ENCODE results near the gene HCRTR2. TPM values are rescaled to one million over a fixed set of nuclear protein-coding genes. Genes with fewer than 3 reads are reported as not detected.

HCRTR2 gene
- total RNA-seq, 4 donors from 2014 or later, result 0.12 to 0.30 TPM; not detected in 2

DNA sequence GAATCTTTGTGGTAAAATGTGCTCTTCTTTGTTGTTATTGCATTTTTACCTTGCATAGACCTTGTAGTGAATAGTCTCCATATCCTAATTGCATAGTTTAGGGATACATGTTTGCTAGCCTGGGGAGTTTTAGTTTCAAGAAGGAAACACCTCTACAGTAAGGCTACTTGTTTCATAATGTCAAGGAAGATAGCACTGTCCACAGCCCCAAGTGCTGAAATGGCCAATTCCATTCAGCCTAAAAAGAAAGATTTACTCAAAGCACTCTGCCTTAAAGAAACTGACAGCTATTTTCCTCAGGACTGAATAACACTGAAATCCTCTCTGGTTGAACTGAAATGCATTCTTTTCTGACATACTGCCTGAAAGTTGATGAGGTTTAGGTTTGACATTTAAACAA is 2.6 kb downstream of the HCRTR2 start:
- TF ChIP-seq, protein P1, sequence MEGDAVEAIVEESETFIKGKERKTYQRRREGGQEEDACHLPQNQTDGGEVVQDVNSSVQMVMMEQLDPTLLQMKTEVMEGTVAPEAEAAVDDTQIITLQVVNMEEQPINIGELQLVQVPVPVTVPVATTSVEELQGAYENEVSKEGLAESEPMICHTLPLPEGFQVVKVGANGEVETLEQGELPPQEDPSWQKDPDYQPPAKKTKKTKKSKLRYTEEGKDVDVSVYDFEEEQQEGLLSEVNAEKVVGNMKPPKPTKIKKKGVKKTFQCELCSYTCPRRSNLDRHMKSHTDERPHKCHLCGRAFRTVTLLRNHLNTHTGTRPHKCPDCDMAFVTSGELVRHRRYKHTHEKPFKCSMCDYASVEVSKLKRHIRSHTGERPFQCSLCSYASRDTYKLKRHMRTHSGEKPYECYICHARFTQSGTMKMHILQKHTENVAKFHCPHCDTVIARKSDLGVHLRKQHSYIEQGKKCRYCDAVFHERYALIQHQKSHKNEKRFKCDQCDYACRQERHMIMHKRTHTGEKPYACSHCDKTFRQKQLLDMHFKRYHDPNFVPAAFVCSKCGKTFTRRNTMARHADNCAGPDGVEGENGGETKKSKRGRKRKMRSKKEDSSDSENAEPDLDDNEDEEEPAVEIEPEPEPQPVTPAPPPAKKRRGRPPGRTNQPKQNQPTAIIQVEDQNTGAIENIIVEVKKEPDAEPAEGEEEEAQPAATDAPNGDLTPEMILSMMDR (IDR thresholded peaks at IDR 0.05), result no peak
- TF ChIP-seq POLR2A (IDR thresholded peaks at IDR 0.05), result no peak
- intact Hi-C loops (cut with DNase I; ENCODE audit: low total_unique reads), result no loop called here
- no peak overlapping the region for H3K4me3 ChIP-seq (ENCODE audit: low read depth, poor library complexity, severe bottlenecking)
- no peak for DNase-seq (ENCODE audit: low spot score in 2 of 2)

DNA sequence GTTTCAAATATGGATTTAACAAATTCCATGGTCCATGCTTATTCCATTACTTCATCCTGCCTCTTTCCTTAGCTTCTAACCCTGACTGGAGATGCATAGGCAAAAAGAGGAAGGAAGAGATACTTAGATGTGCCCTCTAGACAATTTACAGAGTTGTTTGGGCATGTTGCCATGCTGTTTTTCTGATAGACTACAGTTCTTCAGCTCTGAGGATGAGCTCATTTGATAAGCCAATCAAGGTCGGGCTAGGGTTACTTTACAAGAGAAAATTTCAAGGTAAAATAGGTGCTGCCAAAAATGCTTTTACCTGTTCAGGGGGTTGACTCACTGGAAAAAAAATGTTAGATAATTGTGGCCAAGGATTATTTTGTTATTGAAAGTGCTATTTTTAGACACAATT is 5.9 kb downstream of the HCRTR2 start:
- intact Hi-C loops (cut with DNase I; ENCODE audit: low total_unique reads), result no loop called here
- H3K4me3 ChIP-seq (ENCODE audit: low read depth, poor library complexity, severe bottlenecking), result no peak overlapping the region
- WGBS, 2 donors, result 45 to 51% methylated on average over 1 of the region's 1 CpG
- no peak for DNase-seq (ENCODE audit: low spot score in 2 of 2)
- no peak for TF ChIP-seq POLR2A (IDR thresholded peaks at IDR 0.05)
- TF ChIP-seq, protein P1 (IDR thresholded peaks at IDR 0.05), result no peak

DNA sequence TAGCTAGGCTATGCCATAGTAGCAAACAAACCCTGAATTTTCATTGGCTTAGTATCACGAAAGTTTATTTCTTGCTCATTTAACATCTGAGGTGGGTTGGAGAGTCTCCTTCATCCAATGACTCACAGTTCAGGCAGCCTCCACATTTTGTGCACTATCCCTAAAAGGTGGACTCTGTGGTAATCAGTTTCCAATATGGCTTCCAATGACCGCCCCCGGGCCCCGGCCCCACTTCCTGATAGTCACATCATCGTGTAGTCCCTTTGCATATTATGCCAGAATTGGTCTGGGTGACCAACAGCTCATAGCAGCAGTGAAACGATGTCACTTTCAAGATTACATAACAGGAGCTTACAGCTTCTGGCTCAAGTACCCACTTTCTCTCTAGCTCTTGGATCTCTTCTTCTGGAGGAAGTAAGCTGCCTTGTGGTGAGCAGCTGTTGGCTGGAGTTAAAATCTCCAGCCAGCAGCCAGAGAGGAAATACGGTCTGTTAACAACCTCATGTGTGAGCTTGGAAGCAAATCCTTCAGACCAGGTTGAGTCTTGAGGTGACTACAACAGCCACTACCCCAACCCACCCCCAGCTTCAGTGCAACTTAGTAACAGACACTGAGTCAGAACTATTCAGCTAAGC is 7.8 kb downstream of the HCRTR2 start:
- intact Hi-C loops (cut with DNase I; ENCODE audit: low total_unique reads), result no loop called here

DNA sequence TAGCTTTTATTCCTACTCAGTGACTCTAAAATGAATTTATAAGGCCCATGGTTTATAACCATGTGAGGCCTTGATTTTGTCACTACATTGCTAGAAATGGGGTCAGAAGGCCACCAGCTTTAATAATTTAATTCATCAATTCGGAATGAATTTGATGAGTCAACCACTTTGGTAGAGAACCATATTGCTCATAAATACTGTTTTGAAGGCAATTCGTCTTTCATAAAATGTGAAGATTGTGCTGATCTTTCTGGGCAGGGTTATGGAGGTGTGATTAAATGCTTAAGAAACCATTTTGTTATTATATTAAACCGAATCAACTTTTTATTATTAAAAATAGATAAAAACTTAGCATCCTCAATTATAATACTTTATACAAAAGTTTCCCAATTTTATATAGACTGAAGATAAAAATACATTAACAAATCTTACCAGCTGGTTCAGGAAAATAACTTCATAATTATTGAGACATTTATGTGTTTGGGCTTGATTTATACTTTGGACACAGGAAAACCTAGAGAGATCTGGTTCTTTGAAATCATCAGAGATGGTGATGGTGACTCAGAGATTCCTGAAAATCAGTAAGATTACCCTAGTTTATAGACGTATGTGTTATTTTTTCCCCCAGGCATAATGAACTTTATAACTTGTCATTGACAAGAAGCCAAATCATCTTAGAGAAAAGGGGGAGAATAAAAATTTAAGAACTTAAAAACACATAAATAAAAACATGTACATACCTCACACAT is 10.6 kb downstream of the HCRTR2 start:
- intact Hi-C loops (cut with DNase I; ENCODE audit: low total_unique reads), result no loop called here
- H3K4me3 ChIP-seq (ENCODE audit: low read depth, poor library complexity, severe bottlenecking), result no peak overlapping the region
- no peak for DNase-seq (ENCODE audit: low spot score in 2 of 2)
- 54 to 74% methylated on average over 4 of the region's 4 CpGs for WGBS, 2 donors
- TF ChIP-seq, protein P1 (IDR thresholded peaks at IDR 0.05), result no peak
- TF ChIP-seq POLR2A (IDR thresholded peaks at IDR 0.05), result no peak

More for the DNA sequence above, 7.8 kb downstream of the HCRTR2 start:
- WGBS, 2 donors, result 60 to 63% methylated on average over 7 of the region's 7 CpGs
- TF ChIP-seq, protein P1 (IDR thresholded peaks at IDR 0.05), result no peak
- no peak for TF ChIP-seq POLR2A (IDR thresholded peaks at IDR 0.05)
- H3K4me3 ChIP-seq (ENCODE audit: low read depth, poor library complexity, severe bottlenecking), result no peak overlapping the region
- DNase-seq (ENCODE audit: low spot score in 2 of 2), result no peak

DNA sequence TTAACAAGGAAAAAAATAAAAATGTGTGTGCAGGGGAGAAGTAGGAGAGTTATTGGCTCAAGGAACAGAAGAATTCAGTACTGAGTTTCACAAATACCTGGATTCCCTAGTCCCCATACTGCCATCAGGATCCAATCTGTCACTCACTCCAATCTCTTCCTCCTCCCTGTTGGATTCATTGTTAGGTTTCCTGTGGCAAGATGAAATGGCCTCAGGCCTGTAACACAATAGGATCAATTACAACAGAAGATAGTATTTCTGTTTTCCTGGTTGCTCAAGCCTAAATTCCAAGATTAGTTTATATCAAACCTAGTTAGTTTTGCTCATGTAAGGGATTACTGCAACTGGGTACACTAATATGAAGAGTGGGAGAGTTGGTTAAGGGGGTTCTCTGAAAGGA is 24.4 kb downstream of the HCRTR2 start:
- TF ChIP-seq, protein P1 (IDR thresholded peaks at IDR 0.05), result no peak
- no peak for TF ChIP-seq POLR2A (IDR thresholded peaks at IDR 0.05)
- no peak for DNase-seq (ENCODE audit: low spot score in 2 of 2)
- intact Hi-C loops (cut with DNase I; ENCODE audit: low total_unique reads), result no loop called here
- H3K4me3 ChIP-seq (ENCODE audit: low read depth, poor library complexity, severe bottlenecking), result no peak overlapping the region

Measured in lower leg skin (tissue), 4 donors.